H1 (cell line): Measurements from ENCODE around the gene KRTAP4-1. TPM values are rescaled to one million over a fixed set of nuclear protein-coding genes. Genes with fewer than 3 reads are reported as not detected.

Experiments used
- CTCF ChIA-PET: fragments of 300-600 bp; sonication (Branson Sonifier 250); formaldehyde crosslinking; loops from one replicate; lab custom pipeline; 2021; ENCODE audit not compliant: partially characterized antibody; lab: Charles Lee
- POLR2A ChIA-PET: fragments of 300-600 bp; sonication (Branson Sonifier 250); formaldehyde crosslinking; loops from one replicate; lab custom pipeline; 2021; ENCODE audit warnings: inconsistent platforms; ENCODE audit not compliant: partially characterized antibody; lab: Charles Lee
- DNase-seq, 2 experiments: peaks; one replicate each; pipeline versions ENCODE4 v3.0.0 to v3.0.0-alpha.2; 2010 to 2022; ENCODE audit warnings: low spot score in 2 of 2, low read depth in 1 of 2, mixed read lengths in 1 of 2
- FAIRE-seq: peaks from 2 replicates; lab custom pipeline; 2011; peaks lifted over from hg19 to GRCh38; lab: Jason Lieb, UNC
- H2AFZ ChIP-seq: 2 replicates; pipeline ENCODE4 v1.8.1; 2012; ENCODE audit warnings: low read length, inconsistent platforms
- H2AK5ac ChIP-seq: 2 replicates; pipeline ENCODE4 v1.6.1; 2013; ENCODE audit warnings: low read depth, low read length
- H2BK120ac ChIP-seq: replicated peaks from 2 replicates; pipeline ENCODE3; 2013; ENCODE audit warnings: low read depth, low read length, inconsistent platforms
- H2BK12ac ChIP-seq: 2 replicates; pipeline ENCODE4 v1.6.1; 2013; ENCODE audit warnings: low read depth, low read length
- H2BK15ac ChIP-seq: 2 replicates; pipeline ENCODE4 v1.6.1; 2013; ENCODE audit warnings: low read length
- H2BK20ac ChIP-seq: 2 replicates; pipeline ENCODE4 v1.6.1; 2013; ENCODE audit warnings: low read length
- H2BK5ac ChIP-seq: 2 replicates; pipeline ENCODE4 v1.6.1; 2013; ENCODE audit warnings: low read depth, low read length
- H3K14ac ChIP-seq: 2 replicates; pipeline ENCODE4 v1.6.1; 2013; ENCODE audit warnings: inconsistent platforms; ENCODE audit not compliant: insufficient read length
- H3K18ac ChIP-seq: 2 replicates; pipeline ENCODE4 v1.6.1; 2013; ENCODE audit warnings: low read length; ENCODE audit errors: extremely low read depth
- H3K23ac ChIP-seq: 2 replicates; pipeline ENCODE4 v1.6.1; 2013; ENCODE audit warnings: inconsistent platforms; ENCODE audit not compliant: insufficient read length
- H3K23me2 ChIP-seq: 2 replicates; pipeline ENCODE4 v1.6.1; 2013; ENCODE audit warnings: low read depth, low read length
- H3K27ac ChIP-seq: 2 replicates; pipeline ENCODE4 v1.6.1; 2011; ENCODE audit warnings: low read depth, low read length, inconsistent platforms
- H3K27me3 ChIP-seq, 4 experiments: replicated peaks in 1 of 4; 1 replicate in 1 of 4; 2 replicates in 3 of 4; pipeline versions ENCODE4 v1.6.1 to v1.8.1; 2011 to 2013; ENCODE audit warnings: low read length in 3 of 4, mild to moderate bottlenecking in 3 of 4, inconsistent platforms in 2 of 4, mixed read lengths in 2 of 4, moderate library complexity in 1 of 4; ENCODE audit not compliant: control insufficient read depth in 3 of 4, insufficient read depth in 3 of 4; ENCODE audit errors: extremely low read depth in 1 of 4
- H3K36me3 ChIP-seq, 4 experiments: 2 replicates each; pipeline versions ENCODE4 v1.6.1 to v1.8.1; 2011 to 2013; ENCODE audit warnings: mild to moderate bottlenecking in 4 of 4, low read length in 3 of 4, moderate library complexity in 2 of 4, control low read depth in 1 of 4, inconsistent platforms in 1 of 4; ENCODE audit not compliant: insufficient read depth in 4 of 4, control insufficient read depth in 2 of 4
- H3K4ac ChIP-seq: replicated peaks from 2 replicates; pipeline ENCODE3; 2013; ENCODE audit warnings: low read length, low read depth, mixed read lengths, inconsistent platforms; ENCODE audit not compliant: insufficient read length
- H3K4me1 ChIP-seq, 4 experiments: replicated peaks in 1 of 4; 1 replicate in 1 of 4; 2 replicates in 3 of 4; pipeline versions ENCODE4 v1.6.1 to v1.8.1; 2011 to 2013; ENCODE audit warnings: low read length in 3 of 4, inconsistent platforms in 2 of 4, mixed read lengths in 1 of 4; ENCODE audit not compliant: insufficient read depth in 4 of 4, control insufficient read depth in 3 of 4
- H3K4me2 ChIP-seq, 2 experiments: 2 replicates each; pipeline versions ENCODE4 v1.6.1 to v1.8.1; 2011 to 2013; ENCODE audit warnings: low read depth in 2 of 2, low read length in 2 of 2, control low read depth in 1 of 2, inconsistent platforms in 1 of 2, mild to moderate bottlenecking in 1 of 2; ENCODE audit not compliant: insufficient read depth in 1 of 2
- H3K4me3 ChIP-seq, 4 experiments: fragments of 200-600, 300-600 bp in 1 of 4; sonication (generic), shearing (Covaris generic), sonication (Bioruptor Twin) in 1 of 4; 2 replicates each; pipeline versions ENCODE4 v1.5.1 to v1.8.1; 2011 to 2016; ENCODE audit warnings: low read length in 4 of 4, low read depth in 3 of 4, control low read depth in 2 of 4, inconsistent platforms in 2 of 4, mild to moderate bottlenecking in 2 of 4, mixed read lengths in 1 of 4, moderate library complexity in 1 of 4; ENCODE audit not compliant: insufficient read depth in 2 of 4; ENCODE audit errors: extremely low read depth in 1 of 4
- H3K56ac ChIP-seq: replicated peaks from 2 replicates; pipeline ENCODE3; 2013; ENCODE audit warnings: low read depth, mild to moderate bottlenecking, mixed read lengths, low read length, inconsistent platforms; ENCODE audit not compliant: insufficient read length
- H3K79me1 ChIP-seq: 2 replicates; pipeline ENCODE4 v1.6.1; 2013; ENCODE audit warnings: low read depth, low read length, control low read depth
- H3K79me2 ChIP-seq, 2 experiments: 2 replicates each; pipeline versions ENCODE4 v1.6.1 to v1.8.1; 2012 to 2013; ENCODE audit warnings: low read length in 2 of 2, mild to moderate bottlenecking in 2 of 2, inconsistent platforms in 1 of 2; ENCODE audit not compliant: insufficient read depth in 2 of 2, control insufficient read depth in 1 of 2
- H3K9ac ChIP-seq, 4 experiments: replicated peaks in 1 of 4; 1 replicate in 1 of 4; 2 replicates in 3 of 4; pipeline versions ENCODE4 v1.6.1 to v1.8.1; 2011 to 2013; ENCODE audit warnings: low read depth in 3 of 4, low read length in 3 of 4, control low read depth in 2 of 4, mild to moderate bottlenecking in 2 of 4, moderate library complexity in 2 of 4, inconsistent platforms in 1 of 4; ENCODE audit errors: extremely low read depth in 1 of 4
- H3K9me3 ChIP-seq, 2 experiments: 2 replicates each; pipeline versions ENCODE4 v1.6.1 to v1.8.1; 2012 to 2013; ENCODE audit warnings: mild to moderate bottlenecking in 2 of 2, moderate library complexity in 2 of 2, control low read depth in 1 of 2, inconsistent platforms in 1 of 2, low read depth in 1 of 2, low read length in 1 of 2, mixed read lengths in 1 of 2; ENCODE audit not compliant: insufficient read depth in 2 of 2
- H4K20me1 ChIP-seq, 2 experiments: replicated peaks in 1 of 2; 2 replicates each; pipeline versions ENCODE3 to v1.8.1; 2011 to 2013; ENCODE audit warnings: inconsistent platforms in 2 of 2, low read length in 2 of 2, mild to moderate bottlenecking in 1 of 2; ENCODE audit not compliant: insufficient read depth in 2 of 2, control insufficient read depth in 1 of 2
- H4K5ac ChIP-seq: 2 replicates; pipeline ENCODE4 v1.6.1; 2013; ENCODE audit warnings: low read length, low read depth, mixed read lengths, inconsistent platforms; ENCODE audit not compliant: insufficient read length
- H4K8ac ChIP-seq: 2 replicates; pipeline ENCODE4 v1.8.0; 2013; ENCODE audit warnings: mild to moderate bottlenecking, moderate library complexity, low read length, inconsistent platforms; ENCODE audit not compliant: insufficient read depth; ENCODE audit errors: extremely low read depth
- H4K91ac ChIP-seq: replicated peaks from 2 replicates; pipeline ENCODE3; 2013; ENCODE audit warnings: low read length, mixed read lengths, inconsistent platforms; ENCODE audit not compliant: insufficient read length
- BACH1 ChIP-seq: IDR thresholded peaks from 2 replicates; pipeline ENCODE4 v1.6.1; 2012; ENCODE audit warnings: low read length, improper control_type of control experiment
- JUN ChIP-seq: IDR thresholded peaks from 2 replicates; pipeline ENCODE4 v1.6.1; 2011; ENCODE audit warnings: low read depth, mild to moderate bottlenecking, improper control_type of control experiment, low read length
- RNF2 ChIP-seq: fragments of 200-900, 300-1000 bp; sonication (generic); IDR thresholded peaks from 2 replicates; pipeline ENCODE4 v1.7.1; 2016; ENCODE audit warnings: borderline replicate concordance, low read depth, mild to moderate bottlenecking, antibody characterized with exemption, low read length; ENCODE audit not compliant: poor library complexity, severe bottlenecking; ENCODE audit errors: missing control alignments
- WGBS, 2 experiments: shearing (Covaris generic) in 1 of 2; methylation state at CpG; one replicate each; pipeline versions ENCODE4 v1.1.6 to v1.1.7; 2013 to 2015; ENCODE audit warnings: low lambda C conversion rate in 2 of 2, mixed read lengths in 2 of 2, inconsistent platforms in 1 of 2, low coverage in 1 of 2, missing lambda C conversion rate in 1 of 2; ENCODE audit not compliant: insufficient replicate concordance in 2 of 2, insufficient coverage in 1 of 2, insufficient read length in 1 of 2; ENCODE audit errors: extremely low coverage in 1 of 2, missing lambda C conversion rate in 1 of 2; 5-methylcytosine and 5-hydroxymethylcytosine counted together
- polyA plus RNA-seq, 7 experiments: library from polyadenylated mRNA; depleted of rRNA in 3 of 7; stranded (reverse) in 5 of 7; unstranded in 2 of 7; fragments of >200 nt in 5 of 7; fragments of 200-250 nt in 2 of 7; gene quantifications; 1 replicate in 5 of 7; 2 replicates in 1 of 7; 4 replicates in 1 of 7; pipeline versions ENCODE4 v1.2.1 to v1.2.3, GENCODE V29; 2011 to 2013; ENCODE audit warnings: missing spikeins in 2 of 7, mixed read lengths in 2 of 7
- total RNA-seq: library from RNA; stranded (reverse); fragmentation: NEBNext Ultra II Directional; extraction: Animal tissue kit (Norgen Biotek cat#: 25700); gene quantifications from 2 replicates; pipeline ENCODE4 v1.2.1, GENCODE V29; 2021

The KRTAP4-1 gene
- total and polyA plus RNA-seq, 2 of the 8 experiments (the other 6 are each of a cell fraction or from before 2014, with no cell fraction given), result not detected

- POLR2A ChIA-PET, result no interaction called here
- Histone ChIP-seq H3K4ac (no peak overlapping the region), H2BK5ac (no peak overlapping the region), H2BK120ac (no peak overlapping the region), H2BK20ac (no peak overlapping the region), H3K23me2 (no peaks in the 10 kb centered on the region), H3K56ac (no peak overlapping the region), H3K27me3 (no peaks in the 10 kb centered on the region), H2AK5ac (no peak overlapping the region), H2BK12ac (no peak overlapping the region), H4K20me1 (no peaks in the 10 kb centered on the region), H2BK15ac (no peak overlapping the region), H3K27ac (no peak overlapping the region), H3K23ac (no peak overlapping the region), H3K4me2 (no peak overlapping the region), H3K14ac (no peak overlapping the region), H3K4me1 (no peaks in the 10 kb centered on the region), H4K5ac (no peak overlapping the region), H4K8ac (no peak overlapping the region), H2AFZ (no peak overlapping the region), H3K9me3 (no peaks in the 10 kb centered on the region), H4K91ac (no peak overlapping the region), H3K79me2 (no peaks in the 10 kb centered on the region), H3K36me3 (no peaks in the 10 kb centered on the region), H3K18ac (no peak overlapping the region), H3K79me1 (no peaks in the 10 kb centered on the region), H3K4me3 (no peak overlapping the region), H3K9ac (no peak overlapping the region)
- DNase-seq (no peak), FAIRE-seq (no peak)
- 91% methylated on average over 3 of the region's 3 CpGs; no CpG with 5 or more reads in 1 of the 2 experiments for WGBS, 2 experiments
- TF ChIP-seq RNF2 (no peak), JUN (no peak), BACH1 (no peak)
- CTCF ChIA-PET, result interaction anchor here (0.7 to 0.8 kb wide), 2 partner anchors 147 to 151 kb away, joined by 3 read pairs; no protein-coding TSS in a partner anchor
Observed at GRCh38 chr17:41176744-41177387, 7.8 kb downstream of the KRTAP4-1 start.
